AG04450 (cell line): ENCODE data around the gene MRTFA. TPM values are rescaled to one million over a fixed set of nuclear protein-coding genes. Genes with fewer than 3 reads are reported as not detected.

ENCODE experiments used
- CTCF ChIA-PET: fragments of 300-600, 350-600 bp; formaldehyde crosslinking; extraction: SDS; loops from one replicate; lab custom pipeline; 2022; ENCODE audit warnings: antibody characterized with exemption, inconsistent platforms; lab: Charles Lee
- POLR2A ChIA-PET: fragments of 350-600 bp; formaldehyde crosslinking; extraction: SDS; loops from one replicate; lab custom pipeline; 2021; ENCODE audit warnings: antibody characterized with exemption, inconsistent platforms; lab: Yijun Ruan, JAX
- DNase-seq: peaks from one replicate; pipeline ENCODE4 v3.0.0-alpha.2; 2011; ENCODE audit warnings: low read depth, low spot score
- H3K27ac ChIP-seq: one replicate; pipeline ENCODE4 v1.5.1; 2012; ENCODE audit warnings: low read depth, low read length, control low read depth
- H3K27me3 ChIP-seq: one replicate; pipeline ENCODE4 v1.6.0; 2012; ENCODE audit warnings: low read length; ENCODE audit not compliant: control insufficient read depth, insufficient read depth
- H3K4me3 ChIP-seq: 2 replicates; pipeline ENCODE4 v1.5.1; 2011; ENCODE audit warnings: mild to moderate bottlenecking, low read depth, low read length, control low read depth
- H3K9me3 ChIP-seq: 2 replicates; pipeline ENCODE4 v1.5.1; 2012; ENCODE audit warnings: low read length; ENCODE audit not compliant: control insufficient read depth, insufficient read depth
- polyA plus RNA-seq: library from polyadenylated mRNA; depleted of rRNA; stranded (reverse); fragments of >200 nt; gene quantifications from 2 replicates; pipeline ENCODE4 v1.2.3, GENCODE V29; 2011
- TF ChIP-seq, protein P1 (sequence below): IDR thresholded peaks from 2 replicates; pipeline ENCODE4 v1.5.1; 2011; ENCODE audit warnings: low read depth, low read length, control low read depth, inconsistent platforms

The MRTFA gene
- polyA plus RNA-seq, 1 experiment: 6.8 TPM

DNA sequence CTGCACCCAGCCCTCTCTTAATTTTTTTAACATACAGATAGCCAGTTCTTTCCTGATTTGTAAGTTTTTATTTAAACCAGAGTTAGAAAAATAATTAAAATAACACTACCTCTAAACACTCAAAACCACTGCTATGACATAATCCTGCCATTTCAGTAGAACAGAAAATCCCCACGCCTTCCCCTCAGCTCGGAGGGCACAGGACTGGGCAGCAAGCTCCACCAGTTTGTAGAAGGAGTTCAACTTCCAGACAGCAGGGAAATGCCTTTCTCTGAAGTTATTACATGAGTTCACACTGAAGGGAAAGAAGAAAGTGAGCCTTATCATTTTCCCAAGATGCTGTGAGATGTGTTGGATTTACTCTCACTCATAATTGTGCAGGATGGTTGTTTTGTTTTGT, 114.4 kb downstream of the MRTFA start:
- H3K9me3 ChIP-seq: peaks cover 4% of the 10 kb centered on the region

DNA sequence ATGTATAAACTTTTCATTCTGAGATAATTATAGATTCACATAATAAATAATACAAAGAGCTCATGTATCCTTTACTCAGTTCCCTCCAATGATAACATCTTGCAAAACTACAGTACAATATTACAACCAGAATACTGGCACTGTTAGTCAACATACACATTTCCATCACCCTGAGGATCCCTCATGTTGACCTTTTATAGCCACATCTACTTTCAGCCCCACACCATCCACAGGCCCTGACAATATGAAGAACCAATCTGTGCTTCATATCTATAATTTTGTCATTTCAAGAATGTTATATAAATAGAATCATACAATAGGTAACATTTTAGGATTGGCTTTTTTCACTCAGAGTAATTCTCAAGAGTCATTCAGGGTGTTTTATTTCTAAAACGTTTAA, 115.5 kb downstream of the MRTFA start:
- H3K27me3 ChIP-seq: no peaks in the 10 kb centered on the region
- no peak overlapping the region for H3K27ac ChIP-seq
- POLR2A ChIA-PET: interaction anchor here (0.6 kb wide), 1 partner anchor 130 kb away, joined by 3 read pairs; no protein-coding TSS in a partner anchor
- no peak overlapping the region for H3K4me3 ChIP-seq
- H3K9me3 ChIP-seq: peaks cover 4% of the 10 kb centered on the region
- TF ChIP-seq, protein P1, sequence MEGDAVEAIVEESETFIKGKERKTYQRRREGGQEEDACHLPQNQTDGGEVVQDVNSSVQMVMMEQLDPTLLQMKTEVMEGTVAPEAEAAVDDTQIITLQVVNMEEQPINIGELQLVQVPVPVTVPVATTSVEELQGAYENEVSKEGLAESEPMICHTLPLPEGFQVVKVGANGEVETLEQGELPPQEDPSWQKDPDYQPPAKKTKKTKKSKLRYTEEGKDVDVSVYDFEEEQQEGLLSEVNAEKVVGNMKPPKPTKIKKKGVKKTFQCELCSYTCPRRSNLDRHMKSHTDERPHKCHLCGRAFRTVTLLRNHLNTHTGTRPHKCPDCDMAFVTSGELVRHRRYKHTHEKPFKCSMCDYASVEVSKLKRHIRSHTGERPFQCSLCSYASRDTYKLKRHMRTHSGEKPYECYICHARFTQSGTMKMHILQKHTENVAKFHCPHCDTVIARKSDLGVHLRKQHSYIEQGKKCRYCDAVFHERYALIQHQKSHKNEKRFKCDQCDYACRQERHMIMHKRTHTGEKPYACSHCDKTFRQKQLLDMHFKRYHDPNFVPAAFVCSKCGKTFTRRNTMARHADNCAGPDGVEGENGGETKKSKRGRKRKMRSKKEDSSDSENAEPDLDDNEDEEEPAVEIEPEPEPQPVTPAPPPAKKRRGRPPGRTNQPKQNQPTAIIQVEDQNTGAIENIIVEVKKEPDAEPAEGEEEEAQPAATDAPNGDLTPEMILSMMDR: no peak
- CTCF ChIA-PET: interaction anchor here (1.1 kb wide), 1 partner anchor 125 kb away, joined by 5 read pairs; no protein-coding TSS in a partner anchor
- no peak for DNase-seq

More for the DNA sequence above, 114.4 kb downstream of the MRTFA start:
- DNase-seq: no peak
- Histone ChIP-seq H3K27me3 (no peaks in the 10 kb centered on the region), H3K4me3 (no peak overlapping the region), H3K27ac (no peak overlapping the region)
- ChIA-PET POLR2A (no interaction called here), CTCF (no interaction called here)
- TF ChIP-seq, protein P1: no peak

DNA sequence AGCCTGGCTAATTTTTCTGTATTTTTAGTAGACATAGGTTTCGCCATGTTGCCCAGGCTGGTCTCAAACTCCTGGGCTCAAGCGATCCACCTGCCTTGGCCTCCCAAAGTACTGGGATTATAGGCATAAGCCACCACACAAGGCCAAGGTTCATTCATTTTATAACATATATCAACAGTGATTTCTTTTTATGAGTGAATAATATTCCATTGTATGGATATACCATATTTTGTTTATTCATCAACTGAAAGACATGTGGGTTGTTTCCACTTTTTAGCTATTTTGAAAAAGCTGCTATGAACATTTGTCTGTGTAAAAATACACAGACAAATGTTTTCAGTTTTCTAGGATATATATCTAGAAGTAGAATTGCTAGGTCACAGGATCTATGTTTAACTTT, 116.0 kb downstream of the MRTFA start:
- ChIA-PET POLR2A (interaction anchor here (0.6 kb wide), 1 partner anchor 131 kb away, joined by 3 read pairs; no protein-coding TSS in a partner anchor), CTCF (interaction anchor here (1.1 kb wide), 1 partner anchor 125 kb away, joined by 5 read pairs; no protein-coding TSS in a partner anchor)

DNA sequence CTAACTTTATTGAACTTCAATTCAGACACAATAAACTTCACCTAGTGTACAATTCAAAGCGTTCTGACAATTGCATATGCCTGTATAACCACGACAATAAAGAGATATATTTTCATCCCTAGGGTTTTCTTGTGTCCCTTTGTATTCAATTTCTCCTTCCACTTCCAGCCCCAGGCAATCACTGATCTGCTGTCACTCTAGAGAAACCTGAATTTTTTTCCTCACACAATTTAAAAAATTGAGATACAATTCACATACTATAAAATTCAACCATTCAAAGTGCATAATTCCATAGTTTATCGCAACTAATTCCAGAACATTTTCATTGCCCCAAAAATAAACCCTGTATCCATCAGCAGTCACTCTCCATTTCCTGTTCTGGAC, 116.6 kb downstream of the MRTFA start:
- Histone ChIP-seq H3K27me3 (no peaks in the 10 kb centered on the region), H3K4me3 (no peak overlapping the region), H3K9me3 (peaks cover 4% of the 10 kb centered on the region), H3K27ac (no peak overlapping the region)
- POLR2A ChIA-PET: no interaction called here
- TF ChIP-seq, protein P1: no peak
- CTCF ChIA-PET: no interaction called here
- DNase-seq: no peak

More for the DNA sequence above, 116.0 kb downstream of the MRTFA start:
- Histone ChIP-seq H3K4me3 (no peak overlapping the region), H3K27me3 (no peaks in the 10 kb centered on the region), H3K27ac (no peak overlapping the region), H3K9me3 (peaks cover 4% of the 10 kb centered on the region)
- TF ChIP-seq, protein P1: no peak
- no peak for DNase-seq

DNA sequence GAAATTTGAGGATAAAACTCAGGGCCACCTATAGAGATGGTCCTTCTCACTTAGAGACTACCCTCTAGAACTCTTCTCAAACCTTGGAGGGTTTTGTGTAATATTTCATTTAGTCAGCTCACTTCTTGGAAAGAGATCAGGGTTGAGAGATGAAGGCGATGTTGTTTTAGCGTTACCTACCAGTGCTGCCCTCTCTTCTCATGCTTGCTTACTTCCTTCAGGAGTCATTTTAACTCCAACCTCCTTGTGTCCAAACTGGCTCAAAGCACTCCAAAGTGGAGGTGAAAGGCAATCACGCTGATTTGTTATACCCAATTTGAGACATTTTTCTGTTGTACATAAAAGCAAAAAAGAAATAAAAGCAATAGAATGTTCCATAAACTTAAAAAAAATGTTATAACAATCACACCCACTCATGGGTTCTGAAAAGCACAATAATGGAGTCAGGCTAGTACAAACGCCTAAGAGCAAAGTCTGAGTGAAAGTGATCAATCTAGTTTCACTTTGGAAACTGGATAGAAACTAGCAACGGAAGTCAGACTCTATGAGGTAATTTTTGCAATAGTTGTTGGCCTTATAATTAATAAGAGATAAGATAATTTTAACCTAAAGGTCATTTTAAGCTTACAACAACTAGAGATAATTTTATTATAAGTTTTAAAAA, 117.1 kb downstream of the MRTFA start:
- Histone ChIP-seq H3K27me3 (no peaks in the 10 kb centered on the region), H3K4me3 (no peak overlapping the region), H3K9me3 (peaks cover 4% of the 10 kb centered on the region), H3K27ac (no peak overlapping the region)
- DNase-seq: no peak
- POLR2A ChIA-PET: no interaction called here
- CTCF ChIA-PET: no interaction called here
- TF ChIP-seq, protein P1: no peak
